A549 (cell line): ENCODE results near the gene LAMC3. TPM values are rescaled to one million over a fixed set of nuclear protein-coding genes. Genes with fewer than 3 reads are reported as not detected.

ENCODE experiments used
- ATAC-seq, 2 experiments: fragments of 200-7000 bp in 1 of 2; fragments of >200 bp in 1 of 2; cut with Nextera tagmentation in 1 of 2; cut with Tn5 transposase in 1 of 2; 3 replicates each; pipeline versions ENCODE4 v1.8.0 to v1.9.1; 2018 to 2020; ENCODE audit warnings: mild to moderate bottlenecking in 1 of 2, moderate library complexity in 1 of 2
- CTCF ChIA-PET: fragments of 300-600 bp; sonication (Branson Sonifier 250); formaldehyde crosslinking; extraction: SDS; loops from one replicate; lab custom pipeline; 2021; ENCODE audit warnings: antibody characterized with exemption, inconsistent platforms; lab: Yijun Ruan, JAX
- POLR2A ChIA-PET: fragments of 350-600 bp; formaldehyde crosslinking; extraction: SDS; loops from one replicate; lab custom pipeline; 2021; ENCODE audit warnings: antibody characterized with exemption, inconsistent platforms; lab: Yijun Ruan, JAX
- DNase-seq, 2 experiments: peaks; one replicate each; pipeline versions ENCODE4 v3.0.0 to v3.0.0-alpha.2; 2011 to 2016; ENCODE audit warnings: low read depth in 1 of 2, low spot score in 1 of 2
- FAIRE-seq: peaks from 2 replicates; lab custom pipeline; 2011; peaks lifted over from hg19 to GRCh38; lab: Jason Lieb, UNC
- H3K27ac ChIP-seq, 2 experiments: fragments of >200 bp; sonication (Bioruptor Twin); formaldehyde crosslinking; 3 replicates each; pipeline ENCODE4 v1.5.1; 2016 to 2017
- H3K4me1 ChIP-seq: fragments of >200 bp; sonication (Bioruptor Twin); formaldehyde crosslinking; 3 replicates; pipeline ENCODE4 v1.6.1; 2016
- H3K4me2 ChIP-seq: fragments of >200 bp; sonication (Bioruptor Twin); formaldehyde crosslinking; 3 replicates; pipeline ENCODE4 v1.6.1; 2016
- H3K4me3 ChIP-seq: fragments of >200 bp; sonication (Bioruptor Twin); formaldehyde crosslinking; 3 replicates; pipeline ENCODE4 v1.5.1; 2016
- H3K9me3 ChIP-seq: fragments of >200 bp; sonication (Bioruptor Twin); formaldehyde crosslinking; 3 replicates; pipeline ENCODE4 v1.6.1; 2016
- BCL3 ChIP-seq: fragments of >200 bp; sonication (Bioruptor Twin); formaldehyde crosslinking; IDR thresholded peaks from 3 replicates; pipeline ENCODE4 v1.6.1; 2016
- BHLHE40 ChIP-seq: IDR thresholded peaks from 2 replicates; pipeline ENCODE4 v1.6.1; 2012; ENCODE audit warnings: low read depth, low read length, inconsistent platforms
- E2F6 ChIP-seq: IDR thresholded peaks from 2 replicates; pipeline ENCODE4 v1.6.1; 2012; ENCODE audit warnings: low read depth, borderline replicate concordance
- EHMT2 ChIP-seq: fragments of 200-600 bp; sonication (generic); IDR thresholded peaks from 2 replicates; pipeline ENCODE4 v1.6.1; 2016; ENCODE audit warnings: antibody characterized with exemption, low read depth, mild to moderate bottlenecking, moderate library complexity
- ELK1 ChIP-seq: fragments of 150-350 bp; IDR thresholded peaks from 2 replicates; pipeline ENCODE4 v1.6.1; 2014; ENCODE audit warnings: low read depth, mild to moderate bottlenecking, low read length
- EP300 ChIP-seq, 2 experiments: fragments of >200 bp; sonication (Bioruptor Twin); formaldehyde crosslinking; IDR thresholded peaks; 2 replicates in 1 of 2; 3 replicates in 1 of 2; pipeline ENCODE4 v1.6.1; 2016 to 2017
- FOSL2 ChIP-seq, 2 experiments: fragments of 450-650 bp in 1 of 2; fragments of >200 bp in 1 of 2; sonication (Bioruptor Twin) in 1 of 2; formaldehyde crosslinking; IDR thresholded peaks; 2 replicates each; pipeline versions ENCODE4 v1.5.0 to v1.6.1; 2016 to 2020; ENCODE audit warnings: mild to moderate bottlenecking in 1 of 2, moderate library complexity in 1 of 2
- FOXS1 ChIP-seq: fragments of 250-450 bp; sonication (Bioruptor Pico); IDR thresholded peaks from 2 replicates; pipeline ENCODE4 v1.5.0; 2020; ENCODE audit warnings: mild to moderate bottlenecking, moderate library complexity
- HDAC2 ChIP-seq: fragments of 200-600 bp; sonication (generic); IDR thresholded peaks from 2 replicates; pipeline ENCODE4 v1.6.1; 2016
- HES2 ChIP-seq: fragments of >200 bp; sonication (Bioruptor Twin); formaldehyde crosslinking; IDR thresholded peaks from 2 replicates; pipeline ENCODE4 v1.6.1; 2016
- HMGXB4 ChIP-seq: fragments of 250-450 bp; sonication (Bioruptor Pico); IDR thresholded peaks from 2 replicates; pipeline ENCODE4 v1.5.0; 2021; ENCODE audit warnings: mild to moderate bottlenecking, moderate library complexity, borderline replicate concordance
- HOXA7 ChIP-seq: fragments of 250-450 bp; sonication (Bioruptor Pico); IDR thresholded peaks from 2 replicates; pipeline ENCODE4 v1.5.0; 2020; ENCODE audit warnings: mild to moderate bottlenecking, moderate library complexity
- HOXB5 ChIP-seq: fragments of 250-450 bp; sonication (Bioruptor Pico); IDR thresholded peaks from 2 replicates; pipeline ENCODE4 v1.5.0; 2020; ENCODE audit warnings: mild to moderate bottlenecking, moderate library complexity
- KDM1A ChIP-seq: fragments of 200-600 bp; sonication (generic); IDR thresholded peaks from 2 replicates; pipeline ENCODE4 v1.6.1; 2016; ENCODE audit warnings: low read depth, mild to moderate bottlenecking
- MAX ChIP-seq: IDR thresholded peaks from 2 replicates; pipeline ENCODE4 v1.6.1; 2012
- MAZ ChIP-seq: fragments of 150-350 bp; IDR thresholded peaks from 2 replicates; pipeline ENCODE4 v1.6.1; 2014; ENCODE audit warnings: antibody characterized with exemption, low read depth, low read length, borderline replicate concordance
- NFE2L2 ChIP-seq: fragments of 150-350 bp; conservative IDR thresholded peaks from 2 replicates; pipeline ENCODE4 v1.6.1; 2014; ENCODE audit warnings: low read length
- RARB ChIP-seq: fragments of 250-450 bp; sonication (Bioruptor Pico); IDR thresholded peaks from 2 replicates; pipeline ENCODE4 v1.8.0; 2021; ENCODE audit warnings: mild to moderate bottlenecking, moderate library complexity
- REST ChIP-seq: fragments of 200-600 bp; sonication (generic); IDR thresholded peaks from 2 replicates; pipeline ENCODE4 v1.6.1; 2016; ENCODE audit warnings: antibody characterized with exemption, mild to moderate bottlenecking, moderate library complexity
- RFX5 ChIP-seq: fragments of 450-650 bp; IDR thresholded peaks from 2 replicates; pipeline ENCODE4 v1.7.1; 2014; ENCODE audit warnings: antibody characterized with exemption, mild to moderate bottlenecking, moderate library complexity
- SMC3 ChIP-seq: fragments of >200 bp; sonication (Bioruptor Twin); formaldehyde crosslinking; IDR thresholded peaks from 3 replicates; pipeline ENCODE4 v1.6.1; 2018; ENCODE audit warnings: inconsistent platforms
- TP53 ChIP-seq: fragments of 250-450 bp; sonication (Bioruptor Pico); IDR thresholded peaks from 2 replicates; pipeline ENCODE4 v1.5.0; 2021; ENCODE audit warnings: mild to moderate bottlenecking, moderate library complexity
- WGBS: methylation state at CpG from one replicate; pipeline ENCODE4 v1.1.6; 2017; ENCODE audit errors: missing lambda C conversion rate; 5-methylcytosine and 5-hydroxymethylcytosine counted together
- polyA plus RNA-seq, 4 experiments: library from polyadenylated mRNA; depleted of rRNA in 3 of 4; stranded (reverse); fragments of >200 nt; fragmentation: RNase III in 1 of 4; extraction: RNeasy Plus Mini Kit Qiagen cat#74134 plus additional on column Dnase treatment in 1 of 4; gene quantifications; 2 replicates in 3 of 4; 3 replicates in 1 of 4; pipeline ENCODE4 v1.2.3, GENCODE V29; 2011 to 2017

The LAMC3 gene
- polyA plus RNA-seq, 2 of the 4 experiments (the other 2 are of a cell fraction): 1.0 to 1.5 TPM

GRCh38 chr9:130990978-130991777 lies 17.8 kb upstream of the LAMC3 start:
- FAIRE-seq: no peak
- TF ChIP-seq BCL3 (no peak), FOSL2 (IDR thresholded peaks at IDR 0.05) (no peak), FOSL2 (CRISPR knock-in tag; IDR thresholded peaks at IDR 0.05) (no peak), HOXB5 (CRISPR knock-in tag) (no peak), HES2 (no peak), ELK1 (no peak), KDM1A (no peak), NFE2L2 (no peak), E2F6 (no peak), HMGXB4 (CRISPR knock-in tag) (no peak), TP53 (CRISPR knock-in tag) (no peak), RARB (CRISPR knock-in tag) (no peak), HOXA7 (CRISPR knock-in tag) (no peak), MAX (no peak), SMC3 (no peak)
- Histone ChIP-seq H3K4me2 (no peak overlapping the region), H3K4me3 (no peak overlapping the region), H3K9me3 (no peaks in the 10 kb centered on the region), H3K4me1 (peaks cover 18% of the 10 kb centered on the region), H3K27ac (no peak overlapping the region; a peak in 1 of 6 replicates)
- no peak for ATAC-seq
- 77% methylated on average over 26 of the region's 26 CpGs for WGBS
- ChIA-PET POLR2A (no interaction called here), CTCF (interaction anchor here (1.5 to 19.3 kb wide), 3 partner anchors 10 to 124 kb away, joined by 3 to 286 read pairs (median 14); no protein-coding TSS in a partner anchor)
- DNase-seq: no peak

- ChIA-PET CTCF (interaction anchor here (0.5 to 19.3 kb wide), 7 partner anchors 10 to 284 kb away, joined by 3 to 286 read pairs (median 5); no protein-coding TSS in a partner anchor), POLR2A (no interaction called here)
- FAIRE-seq (no peak), ATAC-seq (no peak), DNase-seq (no peak)
- 85% methylated on average over 14 of the region's 20 CpGs for WGBS
- Histone ChIP-seq H3K4me3 (no peak overlapping the region), H3K9me3 (no peaks in the 10 kb centered on the region), H3K27ac (peak overlapping the region in 1 of 2 experiments; percentile 34; a peak in 1 of 6 replicates), H3K4me2 (no peak overlapping the region), H3K4me1 (peaks cover 18% of the 10 kb centered on the region)
- TF ChIP-seq MAZ (no peak), HDAC2 (no peak), HMGXB4 (CRISPR knock-in tag) (no peak), RFX5 (no peak), FOXS1 (CRISPR knock-in tag) (no peak), REST (no peak), EHMT2 (no peak), BHLHE40 (no peak), EP300 (IDR thresholded peaks at IDR 0.05) (no peak)
Observed at GRCh38 chr9:130991778-130992681, 16.9 kb upstream of the LAMC3 start.
